Activated CD4-positive, alpha-beta memory T cell treated with anti-CD3 and anti-CD28 coated beads, Interleukin-2, amount 10 ng/mL, durations not matched to agents 7 days and 5 days (primary cell): ENCODE results near the gene XAGE2. TPM values are rescaled to one million over a fixed set of nuclear protein-coding genes. Genes with fewer than 3 reads are reported as not detected.
"Not testable (repeated sequence)": the region's sequence is repeated elsewhere in the genome, so short reads cannot be mapped to it uniquely, and the experiment has no call there.

Source experiments
- CTCF ChIA-PET: fragments of 350-600 bp; sonication (Branson Sonifier 250); formaldehyde crosslinking; loops from one replicate; lab custom pipeline; 2021; ENCODE audit warnings: antibody characterized with exemption, inconsistent platforms; lab: Charles Lee
- POLR2A ChIA-PET: fragments of 350-600 bp; sonication (Branson Sonifier 250); formaldehyde crosslinking; loops from one replicate; lab custom pipeline; 2021; ENCODE audit warnings: antibody characterized with exemption; lab: Charles Lee
- DNase-seq: peaks from one replicate; pipeline ENCODE4 v3.0.0-alpha.2; 2020
- H3K27ac Mint-ChIP-seq: one replicate; pipeline ENCODE4 v1.8.0; 2021; ENCODE audit warnings: mild to moderate bottlenecking, mixed read lengths
- H3K27me3 Mint-ChIP-seq: one replicate; pipeline ENCODE4 v1.8.0; 2021; ENCODE audit warnings: mixed read lengths
- H3K36me3 Mint-ChIP-seq: one replicate; pipeline ENCODE4 v1.8.0; 2021; ENCODE audit warnings: low read depth, mixed read lengths
- H3K4me1 Mint-ChIP-seq: one replicate; pipeline ENCODE4 v1.8.0; 2021; ENCODE audit warnings: mixed read lengths
- H3K4me3 Mint-ChIP-seq: one replicate; pipeline ENCODE4 v1.8.0; 2021; ENCODE audit warnings: mild to moderate bottlenecking, mixed read lengths
- H3K9me3 Mint-ChIP-seq: one replicate; pipeline ENCODE4 v1.8.0; 2021; ENCODE audit warnings: mixed read lengths
- total RNA-seq, 2 experiments: library from RNA; stranded (reverse); gene quantifications; one replicate each; pipeline ENCODE4 v1.2.3, GENCODE V29; 2021

Gene XAGE2, protein sequence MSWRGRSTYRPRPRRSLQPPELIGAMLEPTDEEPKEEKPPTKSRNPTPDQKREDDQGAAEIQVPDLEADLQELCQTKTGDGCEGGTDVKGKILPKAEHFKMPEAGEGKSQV
- total RNA-seq = not detected

DNA sequence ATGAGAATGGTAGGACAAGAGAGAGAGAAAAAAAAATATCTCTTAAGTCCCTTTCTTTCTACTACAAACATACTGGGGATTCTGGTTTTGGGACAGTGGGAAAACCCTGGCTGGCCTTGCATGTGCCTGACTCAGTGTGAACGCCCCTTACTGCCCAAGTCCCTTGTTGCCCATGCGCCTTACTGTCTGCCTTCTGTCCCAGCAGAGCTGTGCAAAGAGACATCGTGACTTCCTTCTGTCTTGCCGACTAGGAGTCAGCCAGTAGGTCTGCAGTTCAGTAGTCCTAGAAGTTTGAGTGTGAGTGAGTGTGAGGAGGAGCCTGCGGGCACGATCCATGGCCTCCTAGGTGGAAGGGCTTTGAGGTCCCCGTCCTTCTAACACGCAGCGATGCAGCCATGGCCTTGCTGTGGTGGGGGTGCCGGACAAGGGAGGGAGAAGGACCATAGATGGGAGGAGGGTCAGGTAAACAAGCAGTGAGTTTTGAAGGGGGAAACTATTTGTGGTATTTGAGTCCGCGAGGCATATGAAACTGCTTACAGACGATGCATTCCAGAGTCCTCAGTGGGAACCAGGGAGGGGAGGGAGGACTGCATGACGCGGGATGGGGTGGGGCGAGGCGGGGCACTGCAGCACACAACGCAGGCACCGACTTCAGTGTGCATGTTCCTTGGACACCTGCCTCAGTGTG is at the start of gene XAGE2:
TSS of gene XAGE2 (plus strand) at position 654 of the 688 bp plus-strand sequence. CDS start 994 bp downstream, outside the sequence.
- H3K4me1 Mint-ChIP-seq = no peaks in the 10 kb centered on the region
- DNase-seq = no peak
- peaks cover 3% of the 10 kb centered on the region for H3K27me3 Mint-ChIP-seq
- POLR2A ChIA-PET = no interaction called here
- H3K36me3 Mint-ChIP-seq = no peaks in the 10 kb centered on the region
- no peaks in the 10 kb centered on the region for H3K9me3 Mint-ChIP-seq
- CTCF ChIA-PET = no interaction called here
- no peak within 1 kb of the TSS for H3K4me3 Mint-ChIP-seq
- no peak within 1 kb of the TSS for H3K27ac Mint-ChIP-seq

DNA sequence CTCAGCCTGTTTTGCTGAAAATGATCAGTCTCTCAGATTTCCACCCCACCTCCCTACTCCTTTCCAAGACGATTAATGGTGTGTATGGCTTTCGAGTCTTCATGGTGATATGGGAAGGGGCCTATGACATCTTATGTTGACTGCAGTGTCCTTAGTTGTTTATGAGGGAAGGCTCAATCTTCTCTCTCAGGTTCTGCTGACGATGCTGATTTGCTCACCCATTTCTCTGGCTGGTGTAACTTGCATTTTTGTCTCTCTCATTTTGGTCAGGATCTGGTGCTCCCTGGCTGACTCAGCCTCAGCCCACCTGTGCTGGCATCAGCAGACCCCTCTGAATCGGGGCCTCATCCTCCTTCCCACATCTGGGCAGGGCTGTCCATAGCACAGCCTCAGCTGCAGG is 31.4 kb upstream of the XAGE2 start:
- Mint-ChIP-seq H3K27me3 (peaks cover 1% of the 10 kb centered on the region), H3K36me3 (no peaks in the 10 kb centered on the region), H3K4me1 (no peaks in the 10 kb centered on the region), H3K27ac (no peak overlapping the region), H3K9me3 (no peaks in the 10 kb centered on the region), H3K4me3 (no peak overlapping the region)
- ChIA-PET CTCF (no interaction called here), POLR2A (no interaction called here)
- no peak for DNase-seq

DNA sequence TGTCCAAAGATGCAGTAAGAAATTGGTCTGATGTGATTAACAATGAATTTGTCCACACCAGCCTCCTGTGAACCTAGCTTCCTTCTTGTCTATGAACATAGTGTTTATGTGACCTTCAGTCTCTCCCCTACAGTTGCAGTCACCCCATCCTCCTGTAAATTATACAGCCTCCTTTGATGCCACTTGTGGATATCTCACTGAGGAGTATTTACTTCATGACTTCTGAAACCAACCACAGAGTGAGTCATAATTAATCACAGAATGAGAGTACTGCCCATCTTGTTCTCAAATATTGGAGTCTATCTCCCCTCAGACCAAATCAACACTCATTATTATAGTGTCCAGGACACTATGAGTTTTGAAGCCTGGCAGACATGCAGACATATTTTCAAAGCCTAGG is 27.3 kb upstream of the XAGE2 start:
- no peaks in the 10 kb centered on the region for H3K9me3 Mint-ChIP-seq
- peaks cover 1% of the 10 kb centered on the region for H3K27me3 Mint-ChIP-seq
- POLR2A ChIA-PET = no interaction called here
- no peak overlapping the region for H3K27ac Mint-ChIP-seq
- no peak for DNase-seq
- H3K4me3 Mint-ChIP-seq = no peak overlapping the region
- no peaks in the 10 kb centered on the region for H3K36me3 Mint-ChIP-seq
- H3K4me1 Mint-ChIP-seq = no peaks in the 10 kb centered on the region
- CTCF ChIA-PET = no interaction called here

DNA sequence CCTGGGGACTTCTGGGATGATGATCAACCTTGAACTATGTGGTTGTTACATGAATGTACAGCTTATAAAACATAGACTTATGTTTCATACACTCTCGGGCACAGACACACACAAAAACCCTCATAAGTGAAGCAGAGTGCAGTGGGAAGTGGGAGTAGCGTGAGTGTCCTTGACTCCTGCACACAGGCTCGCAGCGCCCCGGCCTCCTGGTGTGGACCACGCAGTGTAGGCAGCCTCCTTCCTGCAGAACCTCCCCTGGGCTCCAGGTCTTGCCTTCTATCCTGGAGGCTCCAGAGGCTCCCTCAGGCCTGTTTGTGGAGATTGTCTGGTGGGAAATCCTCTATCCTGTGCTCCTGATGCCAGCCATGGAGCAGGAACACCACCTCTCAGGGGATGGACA is 25.7 kb upstream of the XAGE2 start:
- H3K4me1 Mint-ChIP-seq, H3K4me3 Mint-ChIP-seq, POLR2A ChIA-PET, H3K27me3 Mint-ChIP-seq, H3K9me3 Mint-ChIP-seq, DNase-seq, H3K36me3 Mint-ChIP-seq, H3K27ac Mint-ChIP-seq, CTCF ChIA-PET: not testable (repeated sequence)

DNA sequence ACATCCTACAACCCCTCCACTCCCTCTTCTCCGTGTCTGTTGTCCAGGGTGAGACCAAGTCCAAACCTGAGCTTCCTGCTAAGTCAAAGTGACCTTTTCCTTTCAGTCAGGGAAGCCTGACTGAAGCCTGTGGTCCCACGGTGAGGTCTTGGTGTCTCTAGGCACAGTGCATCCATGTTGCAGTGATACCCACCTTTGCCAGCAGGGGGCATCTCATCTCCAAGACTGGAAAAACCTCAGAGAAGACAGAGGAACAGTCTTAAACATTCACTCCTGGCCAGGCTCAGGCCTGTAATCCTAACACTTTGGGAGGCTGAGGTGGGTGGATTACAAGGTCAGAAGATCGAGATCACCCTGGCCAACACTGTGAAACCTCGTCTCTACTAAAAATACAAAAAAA is 23.4 kb upstream of the XAGE2 start:
- H3K4me3 Mint-ChIP-seq, CTCF ChIA-PET, H3K27me3 Mint-ChIP-seq, H3K36me3 Mint-ChIP-seq, H3K4me1 Mint-ChIP-seq, POLR2A ChIA-PET, H3K9me3 Mint-ChIP-seq, H3K27ac Mint-ChIP-seq: not testable (repeated sequence)
- peak; percentile 46 for DNase-seq

DNA sequence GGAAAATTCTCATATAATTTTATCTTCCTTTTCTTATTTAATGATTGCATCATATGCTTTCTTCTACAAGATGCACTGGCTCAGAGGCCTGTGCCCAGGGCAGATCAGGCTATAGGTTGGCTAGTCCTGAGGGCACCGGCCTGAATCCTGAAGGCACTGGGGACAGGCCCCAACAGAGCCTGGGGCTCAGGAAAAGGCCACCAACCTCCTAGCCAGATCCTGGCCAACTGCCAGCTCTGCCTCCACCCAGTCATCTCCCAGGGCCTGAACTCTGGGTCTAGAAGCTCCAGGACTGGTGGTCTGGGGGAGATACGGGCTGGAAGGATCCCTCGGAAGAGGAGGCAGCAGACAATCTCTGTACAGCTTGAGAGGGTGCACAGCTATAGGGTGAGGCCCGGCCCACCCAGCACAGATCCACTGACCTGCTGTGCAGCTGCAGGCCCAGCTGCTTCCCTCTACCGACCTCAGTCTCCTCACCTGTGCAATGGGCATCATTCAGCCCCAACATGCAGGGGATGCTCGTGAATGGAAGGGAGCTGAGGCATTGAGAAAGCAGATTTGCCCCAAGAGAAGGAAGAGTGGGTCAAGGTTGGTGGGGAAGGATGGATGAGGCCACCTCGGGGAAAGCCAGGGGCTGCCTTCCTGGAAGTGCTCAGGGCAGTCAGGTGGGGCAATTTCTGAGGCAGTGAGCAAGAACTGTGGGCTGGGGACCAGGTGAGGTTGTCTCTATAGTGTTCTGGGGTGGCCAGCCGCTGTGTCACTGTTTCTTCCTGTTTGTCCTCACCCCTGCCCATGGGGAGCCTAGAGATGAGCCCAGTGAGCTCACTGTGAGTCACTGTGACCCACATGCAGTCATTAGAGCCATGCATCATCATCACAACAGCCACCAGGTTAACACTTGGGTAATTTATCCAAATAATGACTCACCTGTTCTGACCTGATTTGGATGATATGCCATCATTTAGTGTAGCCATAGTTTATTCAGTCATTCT is 22.4 kb upstream of the XAGE2 start:
- H3K4me1 Mint-ChIP-seq = no peaks in the 10 kb centered on the region
- H3K9me3 Mint-ChIP-seq = no peaks in the 10 kb centered on the region
- DNase-seq = peak; percentile 17
- H3K27me3 Mint-ChIP-seq = no peaks in the 10 kb centered on the region
- no peaks in the 10 kb centered on the region for H3K36me3 Mint-ChIP-seq
- POLR2A ChIA-PET = no interaction called here
- H3K4me3 Mint-ChIP-seq = no peak overlapping the region
- CTCF ChIA-PET = interaction anchor here (0.7 kb wide), 1 partner anchor 66 kb away, joined by 3 read pairs; no protein-coding TSS in a partner anchor
- H3K27ac Mint-ChIP-seq = no peak overlapping the region

DNA sequence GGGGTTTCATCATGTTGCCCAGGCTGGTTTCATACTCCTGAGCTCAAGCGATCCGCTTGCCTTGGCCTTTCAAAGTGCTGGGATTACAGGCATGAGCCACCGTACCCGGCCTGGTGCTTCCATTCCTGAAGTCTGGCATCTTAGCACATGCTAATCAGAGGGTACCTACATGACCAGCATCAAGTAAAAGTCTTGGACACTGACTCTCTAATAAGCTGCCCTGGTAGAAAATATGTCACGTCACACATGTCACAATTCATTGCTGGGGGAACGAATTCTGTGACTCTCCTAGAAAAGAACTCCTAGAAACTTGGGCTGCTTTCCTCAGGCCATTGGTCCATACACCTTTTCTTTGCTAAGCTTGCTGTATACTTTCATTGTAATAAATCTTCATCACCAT is 19.1 kb upstream of the XAGE2 start:
- Mint-ChIP-seq H3K27me3 (no peaks in the 10 kb centered on the region), H3K36me3 (no peaks in the 10 kb centered on the region), H3K9me3 (no peaks in the 10 kb centered on the region), H3K27ac (no peak overlapping the region), H3K4me3 (no peak overlapping the region), H3K4me1 (no peaks in the 10 kb centered on the region)
- DNase-seq = no peak
- ChIA-PET POLR2A (no interaction called here), CTCF (no interaction called here)

DNA sequence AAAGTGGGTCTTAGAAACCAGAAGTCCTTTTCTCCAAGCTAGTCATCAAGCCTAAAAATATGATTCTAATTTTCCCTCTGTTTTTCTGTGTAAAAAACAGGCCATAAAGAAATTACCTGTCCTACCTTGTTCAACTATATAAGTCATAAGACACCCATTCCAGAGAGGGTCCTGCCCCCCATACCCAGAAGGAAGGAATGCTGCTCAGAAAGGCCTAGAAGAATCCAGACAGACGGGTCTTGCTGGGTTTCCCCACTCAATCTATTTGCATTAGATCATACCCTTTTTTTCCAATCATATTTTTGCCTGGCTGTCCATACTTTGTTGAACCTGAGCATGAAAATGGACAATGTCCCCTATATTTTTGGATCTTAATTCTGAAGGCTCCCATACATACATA is 16.3 kb upstream of the XAGE2 start:
- H3K9me3 Mint-ChIP-seq = no peaks in the 10 kb centered on the region
- CTCF ChIA-PET = interaction anchor here (0.6 kb wide), 1 partner anchor 378 kb away, joined by 4 read pairs; no protein-coding TSS in a partner anchor
- no peak for DNase-seq

DNA sequence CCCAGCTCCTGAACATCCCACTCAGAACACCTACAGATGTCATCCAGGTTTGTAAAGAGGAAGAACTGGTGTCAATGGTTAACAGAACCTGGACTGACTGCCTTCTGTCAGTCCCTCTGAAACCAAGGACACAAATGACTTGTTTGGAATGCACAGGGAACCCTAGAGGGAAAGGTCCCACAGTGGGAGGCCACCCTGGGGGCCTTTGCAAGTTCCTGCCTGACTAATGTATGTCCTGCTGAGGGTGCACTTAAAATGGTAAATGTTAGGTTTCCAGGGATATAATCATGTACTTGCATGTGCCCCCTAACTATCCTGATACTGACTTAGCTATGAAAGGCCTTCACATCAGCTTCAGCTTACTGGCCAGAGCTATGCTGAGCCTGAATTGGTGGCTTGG is 15.0 kb upstream of the XAGE2 start:
- Mint-ChIP-seq H3K36me3 (no peaks in the 10 kb centered on the region), H3K27ac (no peak overlapping the region), H3K4me3 (no peak overlapping the region), H3K9me3 (no peaks in the 10 kb centered on the region), H3K4me1 (no peaks in the 10 kb centered on the region), H3K27me3 (no peaks in the 10 kb centered on the region)
- no peak for DNase-seq
- POLR2A ChIA-PET = no interaction called here
- CTCF ChIA-PET = no interaction called here

More for the DNA sequence above, 16.3 kb upstream of the XAGE2 start:
- POLR2A ChIA-PET = no interaction called here
- Mint-ChIP-seq H3K27me3 (no peaks in the 10 kb centered on the region), H3K4me1 (no peaks in the 10 kb centered on the region), H3K4me3 (no peak overlapping the region), H3K36me3 (no peaks in the 10 kb centered on the region), H3K27ac (no peak overlapping the region)

DNA sequence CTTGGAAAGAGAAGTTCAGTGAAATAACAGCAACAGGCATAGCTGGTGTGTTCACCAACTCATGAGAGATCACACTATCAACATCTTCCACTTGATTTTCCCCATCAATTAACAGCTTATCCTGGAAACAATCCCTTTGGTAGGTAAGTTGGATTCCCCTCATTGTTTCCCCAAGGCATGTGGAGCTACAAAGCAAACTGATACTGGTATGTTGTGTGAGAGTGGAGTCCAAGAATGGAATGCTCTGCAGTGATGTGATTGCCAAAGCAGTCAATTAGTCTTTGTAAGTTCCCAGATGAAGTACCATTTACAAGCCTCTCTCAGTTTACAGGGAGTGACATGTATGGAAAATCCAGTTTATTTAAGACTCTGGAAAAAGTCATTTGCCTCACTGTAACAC is 13.7 kb upstream of the XAGE2 start:
- no peak overlapping the region for H3K4me3 Mint-ChIP-seq
- no peaks in the 10 kb centered on the region for H3K4me1 Mint-ChIP-seq
- no peak overlapping the region for H3K27ac Mint-ChIP-seq
- H3K9me3 Mint-ChIP-seq = no peaks in the 10 kb centered on the region
- POLR2A ChIA-PET = no interaction called here
- no peaks in the 10 kb centered on the region for H3K27me3 Mint-ChIP-seq
- CTCF ChIA-PET = no interaction called here
- DNase-seq = no peak
- no peaks in the 10 kb centered on the region for H3K36me3 Mint-ChIP-seq

DNA sequence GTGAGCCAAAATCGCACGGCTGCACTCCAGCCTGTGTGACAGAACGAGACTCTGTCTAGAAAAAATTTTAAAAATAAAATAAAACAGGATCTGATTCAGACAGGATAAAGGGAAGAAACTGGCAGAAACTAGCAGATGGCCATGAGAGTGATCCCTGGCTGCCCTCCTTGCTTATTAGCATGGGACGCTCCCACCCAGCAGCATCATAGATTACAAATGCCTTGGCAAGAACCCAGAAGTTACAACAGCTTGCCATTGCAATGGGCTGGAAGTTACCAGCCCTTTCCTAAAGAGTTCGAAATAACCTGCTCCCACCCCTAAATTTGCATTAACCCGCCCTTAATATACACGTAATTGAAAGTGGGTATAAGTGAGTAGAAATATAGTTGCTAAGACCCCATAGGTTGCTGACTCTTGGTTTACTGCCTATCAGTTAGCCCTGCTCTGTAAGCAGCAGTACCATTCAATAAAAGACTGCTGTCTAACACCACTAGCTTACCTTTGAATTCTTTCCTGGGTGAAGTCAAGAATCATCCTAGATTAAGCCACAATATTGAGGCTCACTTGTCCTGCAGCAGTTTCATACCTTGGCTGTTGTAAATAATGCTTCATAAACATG is 9.1 kb upstream of the XAGE2 start:
- Mint-ChIP-seq H3K4me1 (no peaks in the 10 kb centered on the region), H3K4me3 (no peak overlapping the region), H3K9me3 (no peaks in the 10 kb centered on the region), H3K27ac (no peak overlapping the region), H3K27me3 (peaks cover 6% of the 10 kb centered on the region), H3K36me3 (no peaks in the 10 kb centered on the region)
- CTCF ChIA-PET = no interaction called here
- POLR2A ChIA-PET = no interaction called here
- DNase-seq = no peak

DNA sequence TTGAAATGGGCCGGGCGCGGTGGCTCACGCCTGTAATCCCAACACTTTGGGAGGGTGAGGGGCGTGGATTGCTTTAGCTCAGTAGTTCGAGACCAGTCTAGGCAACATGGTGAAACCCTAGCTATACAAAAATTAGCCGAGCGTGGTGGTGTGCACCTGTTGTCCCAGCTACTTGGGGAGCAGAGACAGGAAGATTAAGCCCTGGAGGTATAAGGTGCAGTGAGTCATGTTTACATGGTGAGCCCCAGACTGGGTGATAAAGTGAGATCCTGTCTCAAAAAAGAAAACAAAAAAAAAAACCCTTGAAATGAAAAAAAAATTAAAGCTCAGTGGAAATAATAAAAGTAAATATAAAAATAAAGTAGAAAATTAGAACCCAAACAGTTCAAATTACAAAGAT is 6.9 kb upstream of the XAGE2 start:
- ChIA-PET CTCF (no interaction called here), POLR2A (no interaction called here)
- Mint-ChIP-seq H3K4me3 (no peak overlapping the region), H3K4me1 (no peaks in the 10 kb centered on the region), H3K9me3 (no peaks in the 10 kb centered on the region), H3K36me3 (no peaks in the 10 kb centered on the region), H3K27ac (no peak overlapping the region), H3K27me3 (peaks cover 6% of the 10 kb centered on the region)
- DNase-seq = no peak

DNA sequence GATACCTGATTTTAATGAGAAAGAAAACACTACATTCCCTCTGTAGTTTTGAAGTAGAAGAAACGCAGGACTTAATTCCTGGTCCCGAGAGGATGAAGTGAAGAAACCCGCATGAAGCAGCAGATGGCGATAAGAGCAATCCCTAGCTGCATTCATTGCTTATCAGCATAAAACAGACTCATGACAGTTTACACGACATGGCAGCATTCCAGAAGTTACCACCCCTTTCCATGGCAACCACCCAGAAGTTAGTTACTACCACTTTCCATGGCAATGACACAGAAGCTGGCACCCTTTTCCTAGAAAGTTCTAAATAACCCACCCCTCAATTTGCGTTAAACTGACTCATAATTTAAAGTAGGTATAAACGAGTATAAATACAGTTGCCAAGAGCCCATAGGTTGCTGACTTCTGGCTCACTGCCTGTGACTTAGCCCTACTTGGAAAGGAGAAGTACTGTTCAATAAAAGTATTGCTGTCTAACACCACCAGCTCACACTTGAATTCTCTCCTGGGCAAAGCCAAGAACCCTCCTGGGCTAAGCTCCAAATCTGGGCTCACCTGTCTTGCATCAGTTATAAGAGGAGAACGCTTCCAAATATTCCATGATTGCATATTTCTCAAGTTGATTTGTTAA is 5.5 kb upstream of the XAGE2 start:
- Mint-ChIP-seq H3K4me1 (no peaks in the 10 kb centered on the region), H3K4me3 (no peak overlapping the region), H3K36me3 (no peaks in the 10 kb centered on the region), H3K27ac (no peak overlapping the region), H3K9me3 (no peaks in the 10 kb centered on the region), H3K27me3 (peaks cover 6% of the 10 kb centered on the region)
- ChIA-PET POLR2A (no interaction called here), CTCF (no interaction called here)
- DNase-seq = no peak
